GM12891 (cell line): Measurements from ENCODE around the gene PEX14.

ENCODE experiments used
- PAX5 ChIP-seq: IDR thresholded peaks from 2 replicates; pipeline ENCODE4 v1.6.1; 2011; ENCODE audit warnings: low read length, moderate library complexity, mild to moderate bottlenecking; ENCODE audit not compliant: insufficient read depth, severe bottlenecking
- POLR2A ChIP-seq: IDR thresholded peaks from 2 replicates; pipeline ENCODE4 v1.6.1; 2011; ENCODE audit warnings: low read depth, low read length, control low read depth

DNA sequence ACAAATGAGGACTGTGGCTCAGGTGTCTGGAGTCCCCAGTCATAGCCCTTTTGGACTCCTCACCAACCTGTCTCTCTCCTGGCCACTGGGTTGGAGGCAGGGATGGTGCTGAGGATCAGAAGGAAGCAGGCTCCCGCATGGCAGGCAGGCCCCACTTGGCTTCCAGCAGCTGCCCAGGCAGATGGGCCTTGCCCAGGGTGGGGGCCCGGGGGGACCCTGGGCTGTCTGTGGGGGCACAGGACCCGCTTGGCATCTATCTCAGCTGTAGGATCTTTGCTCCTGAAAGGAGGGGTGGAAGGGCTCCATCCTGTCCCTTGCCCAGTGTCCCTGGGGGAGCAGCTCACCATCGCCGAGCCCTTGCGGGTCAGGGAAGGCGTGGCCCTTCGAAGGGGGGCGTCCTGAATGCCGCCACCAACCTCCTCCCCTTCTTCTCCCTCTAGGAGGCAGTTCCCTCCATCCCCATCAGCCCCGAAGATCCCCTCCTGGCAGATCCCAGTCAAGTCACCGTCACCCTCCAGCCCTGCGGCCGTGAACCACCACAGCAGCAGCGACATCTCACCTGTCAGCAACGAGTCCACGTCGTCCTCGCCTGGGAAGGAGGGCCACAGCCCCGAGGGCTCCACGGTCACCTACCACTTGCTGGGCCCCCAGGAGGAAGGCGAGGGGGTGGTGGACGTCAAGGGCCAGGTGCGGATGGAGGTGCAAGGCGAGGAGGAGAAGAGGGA, 154.5 kb downstream of the PEX14 start:
- no peak for TF ChIP-seq POLR2A
- TF ChIP-seq PAX5, result no peak
